ENCODE data around the gene ARID3A. TPM values are rescaled to one million over a fixed set of nuclear protein-coding genes. Genes with fewer than 3 reads are reported as not detected.
"Not testable (repeated sequence)": the region's sequence is repeated elsewhere in the genome, so short reads cannot be mapped to it uniquely, and the experiment has no call there.

Gene ARID3A, protein sequence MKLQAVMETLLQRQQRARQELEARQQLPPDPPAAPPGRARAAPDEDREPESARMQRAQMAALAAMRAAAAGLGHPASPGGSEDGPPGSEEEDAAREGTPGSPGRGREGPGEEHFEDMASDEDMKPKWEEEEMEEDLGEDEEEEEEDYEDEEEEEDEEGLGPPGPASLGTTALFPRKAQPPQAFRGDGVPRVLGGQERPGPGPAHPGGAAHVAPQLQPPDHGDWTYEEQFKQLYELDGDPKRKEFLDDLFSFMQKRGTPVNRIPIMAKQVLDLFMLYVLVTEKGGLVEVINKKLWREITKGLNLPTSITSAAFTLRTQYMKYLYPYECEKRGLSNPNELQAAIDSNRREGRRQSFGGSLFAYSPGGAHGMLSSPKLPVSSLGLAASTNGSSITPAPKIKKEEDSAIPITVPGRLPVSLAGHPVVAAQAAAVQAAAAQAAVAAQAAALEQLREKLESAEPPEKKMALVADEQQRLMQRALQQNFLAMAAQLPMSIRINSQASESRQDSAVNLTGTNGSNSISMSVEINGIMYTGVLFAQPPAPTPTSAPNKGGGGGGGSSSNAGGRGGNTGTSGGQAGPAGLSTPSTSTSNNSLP
- 10 to 100 TPM in 6 of 10 donors, 1 to 10 TPM in 4; 6.9 to 13.1 (median 10.4) TPM for polyA plus RNA-seq (ENCODE audit: insufficient read length in 10 of 10)
- long read RNA-seq, donor 1: 0 reads
- long read RNA-seq, donor 2, partial matches to known transcripts: 13 of 13 reads
- long read RNA-seq, donor 2, other reads (novel, unspliced or antisense): 0 of 13 reads
- long read RNA-seq, donor 3: 0 reads
- long read RNA-seq, donor 4, partial matches to known transcripts: 0 of 1 reads
- long read RNA-seq, donor 4, other reads (novel, unspliced or antisense): 0 of 1 reads
- long read RNA-seq, donor 5, partial matches to known transcripts: 7 of 8 reads
- long read RNA-seq, donor 5, other reads (novel, unspliced or antisense): 0 of 8 reads
- long read RNA-seq, donor 6: 0 reads
- long read RNA-seq, donor 7: 0 reads
- long read RNA-seq, donor 8: 0 reads
- long read RNA-seq, donor 9: 0 reads

- DNase-seq: peak; percentile 85 to 95 (median 90)
Observed at GRCh38 chr19:925526-926322, at the start of gene ARID3A. Gene ARID3A, plus strand, starts transcription at chr19:926035. Its CDS starts 3,494 bp downstream, at chr19:929529.

DNA sequence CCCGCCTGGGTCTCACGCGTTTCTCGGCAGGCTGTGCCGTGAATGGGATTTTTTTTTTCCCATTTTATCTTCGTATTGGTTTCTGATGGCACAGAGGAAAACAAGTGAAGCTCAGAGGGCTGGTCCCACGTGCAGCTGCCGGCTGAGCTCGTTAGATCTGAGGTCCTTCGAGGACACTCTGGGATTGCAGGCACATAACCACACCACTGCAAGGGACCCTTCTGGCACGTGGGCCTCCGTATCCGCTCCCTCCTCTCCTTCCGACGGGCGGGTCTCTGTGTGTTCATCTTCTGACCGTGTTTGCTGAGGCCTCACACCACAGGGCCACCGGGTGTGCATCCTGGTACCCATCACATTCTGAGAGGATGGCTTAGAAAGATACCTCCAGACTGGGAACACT, 49.7 kb upstream of the ARID3A start:
- no peak for DNase-seq

DNA sequence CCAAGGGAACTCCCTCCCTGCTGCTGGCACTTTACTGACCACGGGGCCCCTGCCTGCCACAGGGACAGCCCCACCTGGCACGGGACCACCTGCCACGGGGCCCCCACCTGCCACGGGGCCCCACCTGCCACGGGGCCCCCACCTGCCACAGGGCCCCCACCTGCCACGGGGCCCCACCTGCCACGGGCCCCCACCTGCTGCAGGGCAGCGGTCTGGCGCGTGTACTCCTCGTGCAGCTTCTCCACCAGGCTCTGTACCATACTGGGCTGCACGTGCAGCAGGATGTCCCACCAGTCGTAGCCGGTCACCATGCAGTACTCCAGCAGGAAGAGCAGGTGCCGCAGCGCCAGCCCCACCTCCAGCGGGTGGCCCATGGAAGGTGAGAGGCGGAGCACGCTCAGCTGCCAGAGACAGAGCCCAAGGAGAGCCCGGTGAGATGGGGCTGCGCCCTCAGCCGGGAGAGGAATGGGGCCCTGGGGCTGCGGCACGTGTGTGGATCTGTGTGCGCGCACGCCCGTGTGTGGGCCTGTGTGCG, 49.0 kb upstream of the ARID3A start:
- DNase-seq: no peak

DNA sequence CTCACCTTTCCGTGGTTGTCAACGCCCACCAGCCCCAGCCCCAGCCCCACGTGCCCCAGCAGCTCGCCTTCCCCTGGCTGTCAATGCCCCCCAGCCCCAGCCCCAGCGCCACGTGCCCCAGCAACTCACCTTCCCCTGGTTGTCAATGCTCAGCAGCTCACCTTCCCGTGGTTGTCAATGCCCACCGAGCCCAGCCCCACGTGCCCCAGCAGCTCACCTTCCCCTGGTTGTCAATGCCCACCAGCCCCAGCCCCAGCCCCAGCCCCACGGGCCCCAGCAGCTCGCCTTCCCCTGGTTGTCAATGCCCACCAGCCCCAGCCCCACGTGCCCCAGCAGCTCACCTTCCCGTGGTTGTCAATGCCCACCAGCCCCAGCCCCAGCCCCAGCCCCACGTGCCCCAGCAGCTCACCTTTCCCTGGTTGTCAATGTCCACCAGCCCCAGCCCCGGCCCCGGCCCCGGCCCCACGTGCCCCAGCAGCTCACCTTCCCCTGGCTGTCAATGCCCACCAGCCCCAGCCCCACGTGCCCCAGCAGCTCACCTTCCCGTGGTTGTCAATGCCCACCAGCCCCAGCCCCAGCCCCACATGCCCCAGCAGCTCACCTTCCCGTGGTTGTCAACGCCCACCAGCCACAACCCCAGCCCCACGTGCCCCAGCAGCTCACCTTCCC, 47.7 kb upstream of the ARID3A start:
- DNase-seq: not testable (repeated sequence)

DNA sequence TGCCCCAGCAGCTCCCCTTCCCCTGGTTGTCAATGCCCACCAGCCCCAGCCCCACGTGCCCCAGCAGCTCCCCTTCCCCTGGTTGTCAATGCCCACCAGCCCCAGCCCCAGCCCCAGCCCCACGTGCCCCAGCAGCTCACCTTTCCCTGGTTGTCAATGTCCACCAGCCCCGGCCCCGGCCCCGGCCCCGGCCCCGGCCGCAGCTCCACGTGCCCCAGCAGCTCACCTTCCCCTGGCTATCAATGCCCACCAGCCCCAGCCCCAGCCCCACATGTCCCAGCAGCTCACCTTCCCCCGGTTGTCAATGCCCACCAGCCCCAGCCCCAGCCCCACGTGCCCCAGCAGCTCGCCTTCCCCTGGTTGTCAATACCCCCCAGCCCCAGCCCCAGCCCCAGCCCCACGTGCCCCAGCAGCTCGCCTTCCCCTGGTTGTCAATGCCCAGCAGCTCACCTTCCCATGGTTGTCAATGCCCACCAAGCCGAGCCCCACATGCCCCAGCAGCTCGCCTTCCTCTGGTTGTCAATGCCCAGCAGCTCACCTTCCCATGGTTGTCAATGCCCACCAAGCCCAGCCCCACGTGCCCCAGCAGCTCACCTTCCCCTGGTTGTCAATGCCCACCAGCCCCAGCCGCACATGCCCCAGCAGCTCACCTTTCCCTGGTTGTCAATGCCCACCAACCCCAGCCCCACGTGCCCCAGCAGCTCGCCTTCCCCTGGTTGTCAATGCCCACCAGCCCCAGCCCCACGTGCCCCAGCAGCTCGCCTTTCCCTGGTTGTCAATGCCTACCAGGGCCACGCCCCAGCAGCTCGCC, 46.9 kb upstream of the ARID3A start:
- DNase-seq: not testable (repeated sequence)

GRCh38 chr19:879711-880438, 46.0 kb upstream of the ARID3A start:
- DNase-seq: no peak

DNA sequence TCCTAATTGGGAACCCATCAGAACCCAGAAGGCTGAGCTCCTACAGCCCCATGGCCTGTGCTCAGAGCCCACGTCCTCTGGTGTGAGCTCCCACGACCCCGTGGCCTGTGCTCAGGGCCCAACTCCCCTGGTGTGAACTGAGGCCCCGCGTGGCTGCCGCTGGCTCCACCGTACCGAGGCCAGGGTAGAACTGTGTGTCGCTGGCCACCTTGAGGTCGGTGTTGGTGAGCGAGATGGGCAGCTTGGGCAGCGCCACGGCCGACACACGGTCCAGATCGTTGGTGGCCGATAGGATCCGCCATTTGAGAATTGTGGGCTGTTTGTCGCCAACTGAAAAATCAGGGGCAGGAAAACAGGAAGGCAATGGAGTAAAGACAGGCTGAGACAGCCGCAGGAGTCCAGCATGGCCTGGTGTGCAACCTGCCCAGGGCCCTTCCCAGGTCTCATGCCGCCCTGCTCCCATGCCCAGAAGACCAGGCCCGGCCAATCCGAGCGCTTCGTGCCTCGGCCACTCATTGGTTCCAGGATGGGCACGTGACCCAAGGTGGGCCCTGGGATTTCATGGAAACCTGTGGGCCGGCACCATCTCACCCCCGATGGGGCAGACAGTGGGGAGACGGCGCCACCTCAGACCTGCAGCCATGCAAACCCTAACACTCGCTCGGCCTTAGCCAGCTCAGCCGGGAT, 44.3 kb upstream of the ARID3A start:
- DNase-seq: no peak

DNA sequence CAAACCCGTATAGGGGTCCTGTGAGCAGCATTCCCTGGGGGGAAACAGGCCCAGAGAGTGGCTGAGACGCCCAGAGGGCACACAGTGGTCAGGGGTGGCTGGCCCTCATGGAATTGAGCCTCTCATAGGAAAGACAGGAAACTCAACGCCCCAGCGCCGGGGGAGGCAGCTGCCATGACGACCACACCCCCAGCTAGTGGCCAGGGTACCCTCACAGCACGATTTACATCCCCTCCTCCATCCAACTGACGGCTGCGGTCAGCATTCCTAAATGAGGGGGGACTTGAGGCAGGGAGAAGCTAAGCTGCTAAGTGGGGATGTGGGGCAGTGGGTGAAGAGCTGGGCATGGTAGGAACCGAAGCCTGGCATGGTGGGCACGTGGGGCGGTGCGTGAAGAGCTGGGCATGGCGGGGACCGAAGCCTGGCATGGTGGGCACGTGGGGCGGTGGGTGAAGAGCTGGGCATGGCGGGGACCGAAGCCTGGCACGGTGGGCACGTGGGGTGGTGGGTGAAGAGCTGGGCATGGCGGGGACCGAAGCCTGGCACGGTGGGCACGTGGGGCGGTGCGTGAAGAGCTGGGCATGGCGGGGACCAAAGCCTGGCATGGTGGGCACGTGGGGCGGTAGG, 42.9 kb upstream of the ARID3A start:
- DNase-seq: no peak

DNA sequence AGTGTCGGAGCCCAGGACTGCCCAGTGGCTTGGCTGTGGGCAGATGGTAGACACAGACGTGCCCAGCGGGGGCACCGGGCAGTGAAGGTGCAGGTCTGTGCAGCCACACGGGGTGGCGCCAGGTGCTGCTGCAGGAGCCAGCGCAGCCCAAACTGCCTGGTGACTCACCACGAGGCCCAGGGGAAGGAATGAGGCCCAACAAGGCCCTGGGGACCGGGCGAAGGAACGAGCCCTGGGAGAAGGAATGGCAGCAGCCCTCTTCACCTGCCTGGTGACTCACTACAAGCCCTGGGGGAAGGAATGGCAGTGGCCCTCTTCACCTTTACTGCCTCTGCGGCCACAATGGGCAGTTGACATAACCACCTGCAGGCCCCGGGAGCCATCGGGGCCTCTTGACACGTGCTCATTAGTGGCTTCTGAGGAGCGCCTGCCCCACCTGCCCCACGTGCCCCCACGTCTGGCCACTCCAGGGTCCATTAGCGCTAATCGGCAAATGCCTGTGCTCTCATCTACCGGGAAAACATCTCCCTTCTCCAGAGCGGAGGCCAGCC, 42.1 kb upstream of the ARID3A start:
- DNase-seq: no peak

- DNase-seq: no peak
Observed at GRCh38 chr19:884420-885211, 41.2 kb upstream of the ARID3A start.

GRCh38 chr19:885536-886224, 40.2 kb upstream of the ARID3A start:
- DNase-seq: no peak

DNA sequence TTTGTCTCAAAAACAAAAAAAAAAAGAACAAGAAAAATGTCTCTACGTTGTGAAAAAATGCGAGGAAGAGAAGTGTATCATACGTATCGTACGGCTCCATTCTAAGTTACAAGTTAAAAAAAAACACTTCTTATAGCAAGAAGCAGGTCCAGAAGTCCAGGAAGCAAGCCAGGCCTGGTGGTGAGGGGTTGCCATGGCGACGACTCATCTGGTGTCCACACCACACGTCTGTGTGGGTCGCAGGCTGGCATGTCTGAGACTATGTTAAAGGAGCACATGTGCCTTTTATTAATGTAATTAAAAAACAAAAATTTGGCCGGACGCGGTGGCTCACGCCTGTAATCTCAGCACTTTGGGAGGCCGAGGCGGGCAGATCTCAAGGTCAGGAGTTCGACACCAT, 38.8 kb upstream of the ARID3A start:
- DNase-seq: no peak

GRCh38 chr19:887599-887998, 38.2 kb upstream of the ARID3A start:
- no peak for DNase-seq

- DNase-seq: no peak
Observed at GRCh38 chr19:888581-889385, 37.1 kb upstream of the ARID3A start.

GRCh38 chr19:889662-890295, 36.1 kb upstream of the ARID3A start:
- no peak for DNase-seq

Data from muscle of back (tissue), 13 donors.